Stimulated activated CD8-positive, alpha-beta memory T cell treated with anti-CD3 and anti-CD28 coated beads, Interleukin-12 subunit alpha, Interleukin-12 subunit beta, amount 100 ng/mL, for 24 hours (primary cell): ENCODE results near the gene GALP.
"Not testable (repeated sequence)": the region's sequence is repeated elsewhere in the genome, so short reads cannot be mapped to it uniquely, and the experiment has no call there.

Experiments used
- DNase-seq: peaks from one replicate; pipeline ENCODE4 v3.0.0-alpha.2; 2020; ENCODE audit errors: extremely low read depth

The GALP gene

GRCh38 chr19:56191115-56191514, 15.3 kb downstream of the GALP start:
- no peak for DNase-seq

GRCh38 chr19:56191711-56192110, 15.9 kb downstream of the GALP start:
- no peak for DNase-seq

GRCh38 chr19:56193981-56194640, 18.3 kb downstream of the GALP start:
- DNase-seq: no peak

GRCh38 chr19:56197646-56198045, 21.8 kb downstream of the GALP start, which contains the start of gene ZSCAN5B:
ZSCAN5B (minus strand) TSS chr19:56197783; CDS start chr19:56193052, 4,731 bp downstream.
- not testable (repeated sequence) for DNase-seq

GRCh38 chr19:56199687-56200086, 23.9 kb downstream of the GALP start:
- no peak for DNase-seq

- DNase-seq: no peak
Observed at GRCh38 chr19:56201973-56202372, 26.2 kb downstream of the GALP start, which contains the start of gene ZSCAN5C. ZSCAN5C (plus strand) TSS chr19:56202273; CDS start chr19:56205914, 3,641 bp downstream.

GRCh38 chr19:56207581-56207980, 31.8 kb downstream of the GALP start:
- DNase-seq: not testable (repeated sequence)

GRCh38 chr19:56209091-56209490, 33.3 kb downstream of the GALP start:
- DNase-seq: no peak

- DNase-seq: not testable (repeated sequence)
Observed at GRCh38 chr19:56210036-56210435, 34.2 kb downstream of the GALP start.

GRCh38 chr19:56211718-56212117, 35.9 kb downstream of the GALP start:
- DNase-seq: no peak

- DNase-seq: no peak
Observed at GRCh38 chr19:56217039-56217949, 41.5 kb downstream of the GALP start.

- DNase-seq: no peak
Observed at GRCh38 chr19:56218961-56219360, 43.2 kb downstream of the GALP start.

GRCh38 chr19:56221442-56221841, 45.6 kb downstream of the GALP start:
- DNase-seq: not testable (repeated sequence)

GRCh38 chr19:56221851-56222250, 46.0 kb downstream of the GALP start:
- no peak for DNase-seq

GRCh38 chr19:56222901-56223300, 47.1 kb downstream of the GALP start:
- no peak for DNase-seq

- DNase-seq: no peak
Observed at GRCh38 chr19:56223481-56223880, 47.7 kb downstream of the GALP start.
